ENCODE data around the gene SSX2. TPM values are rescaled to one million over a fixed set of nuclear protein-coding genes. Genes with fewer than 3 reads are reported as not detected.
"Not testable (repeated sequence)": the region's sequence is repeated elsewhere in the genome, so short reads cannot be mapped to it uniquely, and the experiment has no call there.

SSX2 gene, protein sequence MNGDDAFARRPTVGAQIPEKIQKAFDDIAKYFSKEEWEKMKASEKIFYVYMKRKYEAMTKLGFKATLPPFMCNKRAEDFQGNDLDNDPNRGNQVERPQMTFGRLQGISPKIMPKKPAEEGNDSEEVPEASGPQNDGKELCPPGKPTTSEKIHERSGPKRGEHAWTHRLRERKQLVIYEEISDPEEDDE
- not detected for total RNA-seq

DNA sequence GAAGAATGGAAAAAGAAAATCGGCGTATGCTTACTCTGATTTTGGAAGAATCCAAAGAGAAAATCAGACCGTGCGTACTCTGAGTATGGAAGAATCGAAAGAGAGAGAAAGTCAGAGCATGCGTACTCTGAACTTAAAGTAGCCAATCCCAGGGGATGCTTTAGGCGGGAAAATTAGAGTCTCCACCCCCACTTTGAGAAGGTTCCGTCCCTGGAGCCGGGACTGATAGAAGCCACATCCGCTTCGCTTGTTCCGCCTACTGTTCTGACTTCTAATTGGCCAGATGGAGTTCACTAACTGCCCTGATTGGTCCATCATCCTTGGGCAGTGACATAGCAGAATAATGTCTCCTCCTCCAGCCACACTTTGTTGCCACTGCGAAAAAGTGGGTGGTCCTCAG is at the start of gene SSX2:
TSS of gene SSX2 (minus strand) at position 101 of the 400 bp plus-strand sequence. CDS start 1,429 bp downstream, outside the sequence.
- DNase-seq: not testable (repeated sequence)

DNA sequence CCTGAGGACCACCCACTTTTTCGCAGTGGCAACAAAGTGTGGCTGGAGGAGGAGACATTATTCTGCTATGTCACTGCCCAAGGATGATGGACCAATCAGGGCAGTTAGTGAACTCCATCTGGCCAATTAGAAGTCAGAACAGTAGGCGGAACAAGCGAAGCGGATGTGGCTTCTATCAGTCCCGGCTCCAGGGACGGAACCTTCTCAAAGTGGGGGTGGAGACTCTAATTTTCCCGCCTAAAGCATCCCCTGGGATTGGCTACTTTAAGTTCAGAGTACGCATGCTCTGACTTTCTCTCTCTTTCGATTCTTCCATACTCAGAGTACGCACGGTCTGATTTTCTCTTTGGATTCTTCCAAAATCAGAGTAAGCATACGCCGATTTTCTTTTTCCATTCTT is 44.0 kb upstream of the SSX2 start, which contains the start of gene SSX2B:
TSS of gene SSX2B (plus strand) at position 301 of the 400 bp plus-strand sequence. CDS start 1,429 bp downstream, outside the sequence.
- not testable (repeated sequence) for DNase-seq

DNA sequence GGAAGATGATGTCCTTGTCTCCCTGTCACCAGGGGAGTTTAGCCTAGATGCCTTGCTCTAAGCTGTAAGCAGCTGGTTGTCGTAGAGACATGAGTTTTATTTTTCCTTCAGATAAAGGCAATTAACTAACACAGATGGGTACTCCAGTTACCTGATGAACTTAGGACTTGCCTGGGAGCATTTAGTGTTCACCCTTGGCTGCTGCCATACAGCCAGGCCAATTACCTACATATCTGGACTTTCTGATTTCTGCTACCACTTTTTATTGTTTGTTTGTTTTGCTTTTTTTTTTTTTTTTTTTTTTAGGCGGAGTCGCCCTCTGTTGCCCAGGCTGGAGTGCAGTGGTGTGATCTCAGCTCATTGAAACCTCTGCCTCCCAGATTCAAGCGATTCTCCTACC is 14.9 kb downstream of the SSX2 start:
- DNase-seq: not testable (repeated sequence)

DNA sequence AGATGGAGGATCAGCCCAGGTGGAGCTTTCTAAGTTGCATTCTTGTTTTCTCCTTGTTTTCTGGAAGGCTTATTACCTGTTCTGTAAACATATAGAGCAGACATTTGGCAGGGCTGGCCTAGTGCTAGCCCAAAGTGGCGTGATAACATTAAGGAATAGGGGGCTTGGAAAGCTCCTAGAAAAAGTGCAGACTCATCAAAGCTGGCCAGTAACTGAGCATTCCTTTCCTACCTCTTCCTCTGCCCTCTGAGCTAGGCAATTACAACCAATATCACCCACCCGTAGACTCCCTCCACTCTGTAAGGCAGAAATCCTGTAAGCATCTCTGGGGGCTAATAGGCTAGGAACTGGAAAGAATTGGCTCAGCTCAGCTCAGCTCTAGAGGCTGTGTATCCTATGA is 44.8 kb downstream of the SSX2 start:
- not testable (repeated sequence) for DNase-seq

DNA sequence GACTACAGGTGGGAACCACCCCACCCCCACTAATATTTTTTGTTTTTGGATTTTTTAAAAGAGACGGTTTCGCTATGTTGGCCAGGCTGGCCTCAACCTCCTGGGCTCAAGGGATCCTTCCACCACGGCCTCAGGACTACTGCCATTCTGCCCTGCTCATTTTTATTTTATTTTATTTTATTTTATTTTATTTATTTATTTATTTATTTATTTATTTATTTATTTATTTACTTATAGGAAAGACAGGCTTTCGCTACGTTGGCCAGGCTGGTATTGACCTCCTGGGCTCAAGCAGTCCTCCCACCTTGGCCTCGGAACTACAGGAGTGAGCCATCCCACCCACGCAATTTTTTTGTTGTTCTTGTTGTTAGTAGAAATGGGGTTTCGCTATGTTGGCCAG is 51.5 kb downstream of the SSX2 start:
- not testable (repeated sequence) for DNase-seq

DNA sequence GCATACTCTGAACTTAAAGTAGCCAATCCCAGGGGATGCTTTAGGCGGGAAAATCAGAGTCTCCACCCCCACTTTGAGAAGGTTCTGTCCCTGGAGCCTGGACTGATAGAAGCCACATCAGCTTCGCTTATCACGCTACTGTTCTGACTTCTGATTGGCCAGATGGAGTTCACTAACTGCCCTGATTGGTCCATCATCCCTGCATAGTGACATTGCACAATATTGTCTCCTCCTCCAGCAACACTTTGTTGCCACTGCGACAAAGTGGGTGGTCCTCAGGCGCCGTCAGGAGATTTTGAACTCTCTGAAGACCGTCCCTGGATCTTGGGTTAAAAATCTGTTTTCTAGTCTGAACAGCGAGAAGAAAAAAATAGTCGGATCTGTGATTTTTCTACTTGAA is 52.2 kb downstream of the SSX2 start, which contains the start of gene SSX7:
TSS of gene SSX7 (minus strand) at position 101 of the 400 bp plus-strand sequence. CDS start 1,428 bp downstream, outside the sequence.
- not testable (repeated sequence) for DNase-seq

DNA sequence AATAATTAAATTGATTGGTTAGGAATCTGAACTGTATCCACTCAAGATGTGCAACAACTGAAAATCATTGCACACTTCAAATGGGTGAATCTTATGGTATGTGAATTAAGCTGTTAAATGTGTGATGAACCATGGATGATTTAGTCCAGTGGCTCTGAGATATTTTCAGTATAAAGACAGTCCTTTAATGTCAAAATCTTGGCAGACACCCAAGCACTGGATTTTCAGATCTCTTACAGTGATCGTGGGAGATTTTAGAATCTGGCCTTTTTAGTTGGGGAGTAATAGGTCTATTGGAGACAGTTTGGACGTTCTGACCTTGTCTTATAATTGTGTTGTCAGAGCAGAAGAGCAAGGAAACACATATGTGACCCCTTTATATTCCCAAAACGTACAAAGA is 56.3 kb downstream of the SSX2 start:
- DNase-seq: not testable (repeated sequence)

DNA sequence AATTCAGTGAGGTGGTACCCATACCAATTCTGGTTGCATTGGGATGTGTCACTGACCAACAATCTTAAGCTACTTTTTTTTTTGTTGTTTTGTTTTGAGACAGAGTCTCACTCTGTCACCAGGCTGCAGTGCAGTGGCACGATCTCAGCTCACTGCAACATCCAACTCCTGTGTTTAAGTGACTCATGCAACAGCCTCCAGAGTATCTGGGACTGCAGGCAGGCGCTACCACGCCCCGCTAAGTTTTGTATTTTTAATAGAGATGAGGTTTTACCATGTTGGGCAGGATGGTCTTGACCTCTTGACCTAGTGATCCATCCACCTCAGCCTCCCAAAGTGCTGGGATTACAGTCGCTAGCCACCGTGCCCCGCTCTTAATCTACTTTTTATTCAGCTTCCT is 58.0 kb downstream of the SSX2 start:
- DNase-seq: not testable (repeated sequence)

Small RNAs within 50 kb of the gene (small RNA-seq; reads per million reads assigned to genes)
- gene AC244505.3 (ENCODE audit: low replicate concordance) (not detected), gene AC244505.5 (ENCODE audit: low replicate concordance) (not detected), gene AL450023.3 (ENCODE audit: low replicate concordance) (not detected), gene RNA5SP504 (ENCODE audit: low replicate concordance) (not detected)

Other genes starting within 250 kb of the SSX2 start
- gene XAGE1A, start 211.4 kb downstream of the SSX2 start, total RNA-seq: not detected
- not detected for gene XAGE1B, start 190.1 kb downstream of the SSX2 start, total RNA-seq
- not detected for gene SSX7, start 52.3 kb downstream of the SSX2 start, total RNA-seq
- gene SSX2B, start 44.1 kb upstream of the SSX2 start, total RNA-seq: not detected
- 0.20 TPM for gene SPANXN5, start 90.2 kb upstream of the SSX2 start, total RNA-seq
- not detected for gene XAGE5, start 104.1 kb upstream of the SSX2 start, total RNA-seq
- gene XAGE3, start 160.9 kb upstream of the SSX2 start, total RNA-seq: not detected
- 31.2 TPM for gene FAM156B, start 190.2 kb upstream of the SSX2 start, total RNA-seq

Measured in skin of body (tissue), 3 donors.